ENCODE data around the gene ANKRD6.

DNA sequence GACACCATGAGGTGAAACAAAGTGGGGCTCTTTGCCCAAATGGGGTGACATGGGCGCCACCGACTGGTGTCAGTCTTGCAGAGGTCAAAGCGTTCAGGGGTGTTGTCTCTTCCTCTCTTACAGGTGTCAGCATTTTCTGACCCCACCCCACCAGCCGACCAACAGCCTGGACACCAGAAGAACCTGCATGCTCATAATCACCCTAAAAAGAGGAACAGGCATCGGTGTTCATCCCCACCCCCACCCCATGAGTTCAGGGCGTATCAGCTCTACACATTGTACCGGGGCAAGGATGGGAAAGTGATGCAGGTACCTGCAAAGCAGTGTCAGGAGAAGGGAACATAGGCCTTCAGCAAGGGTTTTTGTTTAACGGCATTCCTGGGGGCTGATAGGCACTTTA, 190.8 kb downstream of the ANKRD6 start:
- TF ChIP-seq, protein P1, sequence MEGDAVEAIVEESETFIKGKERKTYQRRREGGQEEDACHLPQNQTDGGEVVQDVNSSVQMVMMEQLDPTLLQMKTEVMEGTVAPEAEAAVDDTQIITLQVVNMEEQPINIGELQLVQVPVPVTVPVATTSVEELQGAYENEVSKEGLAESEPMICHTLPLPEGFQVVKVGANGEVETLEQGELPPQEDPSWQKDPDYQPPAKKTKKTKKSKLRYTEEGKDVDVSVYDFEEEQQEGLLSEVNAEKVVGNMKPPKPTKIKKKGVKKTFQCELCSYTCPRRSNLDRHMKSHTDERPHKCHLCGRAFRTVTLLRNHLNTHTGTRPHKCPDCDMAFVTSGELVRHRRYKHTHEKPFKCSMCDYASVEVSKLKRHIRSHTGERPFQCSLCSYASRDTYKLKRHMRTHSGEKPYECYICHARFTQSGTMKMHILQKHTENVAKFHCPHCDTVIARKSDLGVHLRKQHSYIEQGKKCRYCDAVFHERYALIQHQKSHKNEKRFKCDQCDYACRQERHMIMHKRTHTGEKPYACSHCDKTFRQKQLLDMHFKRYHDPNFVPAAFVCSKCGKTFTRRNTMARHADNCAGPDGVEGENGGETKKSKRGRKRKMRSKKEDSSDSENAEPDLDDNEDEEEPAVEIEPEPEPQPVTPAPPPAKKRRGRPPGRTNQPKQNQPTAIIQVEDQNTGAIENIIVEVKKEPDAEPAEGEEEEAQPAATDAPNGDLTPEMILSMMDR (IDR thresholded peaks at IDR 0.05), result no peak
- TF ChIP-seq POLR2A (IDR thresholded peaks at IDR 0.05), result no peak

Data from right lobe of liver (tissue), 4 donors.